Cardiac muscle cell (in vitro differentiated cells and primary cell): ENCODE measurements around the gene SPEF2. TPM values are rescaled to one million over a fixed set of nuclear protein-coding genes. Genes with fewer than 3 reads are reported as not detected.

Experiments
- DNase-seq, 2 donors: peaks; one replicate each; pipeline versions ENCODE4 v3.0.0 to v3.0.0-alpha.2; 2010 to 2017; ENCODE audit warnings: low read depth in 1 of 2, low spot score in 1 of 2
- H3K27ac ChIP-seq: fragments of 200-600 bp; sonication (generic); 2 replicates; pipeline ENCODE4 v1.5.1; 2016
- H3K27me3 ChIP-seq: fragments of 200-600 bp; sonication (generic); 2 replicates; pipeline ENCODE4 v1.6.0; 2016; ENCODE audit warnings: control low read depth
- H3K36me3 ChIP-seq: fragments of 200-600 bp; sonication (generic); 2 replicates; pipeline ENCODE4 v1.5.1; 2016; ENCODE audit warnings: control low read depth
- H3K4me1 ChIP-seq: fragments of 200-600 bp; sonication (generic); 2 replicates; pipeline ENCODE4 v1.8.1; 2017; ENCODE audit warnings: low read depth, mild to moderate bottlenecking, mixed run types
- H3K4me3 ChIP-seq: fragments of 200-600 bp; sonication (generic); 2 replicates; pipeline ENCODE4 v1.5.1; 2016; ENCODE audit warnings: mild to moderate bottlenecking
- H3K9me3 ChIP-seq: fragments of 200-600 bp; sonication (generic); 2 replicates; pipeline ENCODE4 v1.5.1; 2017; ENCODE audit warnings: low read depth, mild to moderate bottlenecking, control low read depth
- CTCF ChIP-seq: IDR thresholded peaks from 2 replicates; pipeline ENCODE4 v1.5.1; 2012; ENCODE audit warnings: low read depth, mild to moderate bottlenecking, low read length
- polyA plus RNA-seq: library from polyadenylated mRNA; unstranded; fragments of >200 nt; fragmentation: Nextera tagmentation; extraction: Ambion mirVana; gene quantifications from 2 replicates; pipeline ENCODE4 v1.2.1, GENCODE V29; 2016
- total RNA-seq: library from RNA; depleted of rRNA; stranded (reverse); fragments of >200 nt; gene quantifications from 2 replicates; pipeline ENCODE4 v1.2.3, GENCODE V29; 2016

The SPEF2 gene
- total and polyA plus RNA-seq, 2 experiments from 2014 or later: 3.2 to 5.7 TPM

GRCh38 chr5:35758151-35758724 is 140.6 kb downstream of the SPEF2 start:
- no peaks in the 10 kb centered on the region for H3K9me3 ChIP-seq
- no peaks in the 10 kb centered on the region for H3K4me1 ChIP-seq
- H3K36me3 ChIP-seq: no peaks in the 10 kb centered on the region
- DNase-seq: no peak
- H3K27me3 ChIP-seq: peaks cover 21% of the 10 kb centered on the region
- H3K27ac ChIP-seq: no peak overlapping the region
- no peak for TF ChIP-seq CTCF
- H3K4me3 ChIP-seq: no peak overlapping the region

GRCh38 chr5:35761541-35761940 is 143.9 kb downstream of the SPEF2 start:
- no peak overlapping the region for H3K4me3 ChIP-seq
- no peak for DNase-seq
- no peak overlapping the region for H3K27ac ChIP-seq
- no peaks in the 10 kb centered on the region for H3K36me3 ChIP-seq
- H3K4me1 ChIP-seq: no peaks in the 10 kb centered on the region
- H3K27me3 ChIP-seq: peaks cover 25% of the 10 kb centered on the region
- H3K9me3 ChIP-seq: no peaks in the 10 kb centered on the region
- TF ChIP-seq CTCF: no peak

- no peaks in the 10 kb centered on the region for H3K36me3 ChIP-seq
- peaks cover 30% of the 10 kb centered on the region for H3K27me3 ChIP-seq
- H3K4me3 ChIP-seq: no peak overlapping the region
- no peak overlapping the region for H3K27ac ChIP-seq
- no peak for TF ChIP-seq CTCF
- no peaks in the 10 kb centered on the region for H3K9me3 ChIP-seq
- no peaks in the 10 kb centered on the region for H3K4me1 ChIP-seq
- no peak for DNase-seq
Observed at GRCh38 chr5:35762368-35762767, 144.7 kb downstream of the SPEF2 start.

- no peak overlapping the region for H3K4me3 ChIP-seq
- H3K27me3 ChIP-seq: peaks cover 35% of the 10 kb centered on the region
- H3K36me3 ChIP-seq: no peaks in the 10 kb centered on the region
- H3K4me1 ChIP-seq: no peaks in the 10 kb centered on the region
- no peak for TF ChIP-seq CTCF
- no peak for DNase-seq
- no peak overlapping the region for H3K27ac ChIP-seq
- H3K9me3 ChIP-seq: no peaks in the 10 kb centered on the region
Observed at GRCh38 chr5:35765921-35766320, 148.3 kb downstream of the SPEF2 start.

- peak in 1 of 2 donors; percentile 80 for DNase-seq
- no peaks in the 10 kb centered on the region for H3K9me3 ChIP-seq
- peaks cover 25% of the 10 kb centered on the region for H3K27me3 ChIP-seq
- TF ChIP-seq CTCF: no peak
- no peak overlapping the region for H3K4me3 ChIP-seq
- H3K27ac ChIP-seq: no peak overlapping the region
- H3K36me3 ChIP-seq: no peaks in the 10 kb centered on the region
- no peaks in the 10 kb centered on the region for H3K4me1 ChIP-seq
Observed at GRCh38 chr5:35771300-35771699, 153.6 kb downstream of the SPEF2 start.
